ENCODE data around the gene TTLL11. TPM values are rescaled to one million over a fixed set of nuclear protein-coding genes. Genes with fewer than 3 reads are reported as not detected.

The TTLL11 gene
- total RNA-seq, 1 experiment from 2014 or later = 2.3 TPM

DNA sequence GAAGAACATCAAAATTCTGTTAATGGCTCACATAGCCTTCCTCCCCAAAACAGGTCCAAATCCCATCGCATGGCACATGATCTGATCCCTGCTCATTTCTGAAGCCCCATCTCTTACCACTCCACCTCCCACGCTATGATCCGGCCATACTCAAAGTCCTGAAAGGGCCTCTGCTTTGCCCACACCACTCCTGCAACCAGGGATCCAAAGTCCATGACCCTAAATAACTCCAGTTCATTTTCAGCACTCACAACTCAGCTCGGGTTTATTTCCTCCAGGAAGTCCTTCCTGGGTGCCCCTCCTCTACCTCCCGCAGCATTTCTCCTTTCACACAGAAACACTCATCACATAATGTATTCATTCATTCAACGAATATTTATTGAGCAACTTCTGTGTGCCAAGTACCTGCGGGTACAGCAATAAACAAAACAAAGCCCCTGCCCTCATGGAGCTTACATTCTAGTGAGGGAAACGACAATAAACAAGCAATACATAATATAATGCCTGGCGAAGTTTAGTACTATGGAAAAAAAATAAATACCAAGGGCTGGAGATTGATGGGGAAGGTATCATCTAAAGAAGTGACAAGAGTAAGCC lies 2.7 kb downstream of the TTLL11 start:
- Histone ChIP-seq H3K4me2 (no peak overlapping the region), H3K9me3 (ENCODE audit: insufficient read depth, low read depth) (no peaks in the 10 kb centered on the region), H3K27ac (no peak overlapping the region), H3K36me3 (ENCODE audit: low read depth) (no peaks in the 10 kb centered on the region), H3K79me2 (ENCODE audit: low read depth) (peaks cover 19% of the 10 kb centered on the region), H3K4me1 (replicated peaks; ENCODE audit: insufficient read depth) (peaks cover 8% of the 10 kb centered on the region), H3F3A (ENCODE audit: insufficient read depth, low read depth) (0 out of 2 replicates have a peak, but pooled peaks cover 7% of the 10 kb centered on the region), H4K20me1 (ENCODE audit: insufficient read depth) (peaks cover 7% of the 10 kb centered on the region; the same call in 1 of the 2 replicates), H3K9me2 (ENCODE audit: insufficient read depth) (no peaks in the 10 kb centered on the region), H3K4me3 (no peak overlapping the region), H2AFZ (no peak overlapping the region), H3K27me3 (ENCODE audit: insufficient read depth, low read depth) (peaks cover 12% of the 10 kb centered on the region; the same call in 1 of the 2 replicates)
- CTCF ChIA-PET = no interaction called here
- POLR2A ChIA-PET (ENCODE audit: unreplicated experiment) = no interaction called here
- intact Hi-C loops (cut with micrococcal nuclease; ENCODE audit: unreplicated experiment) = loop anchor here (10.0 kb wide), 1 partner anchor 396 kb away; no protein-coding TSS in a partner anchor
- DNase-seq = peak in 1 of 2 experiments; percentile 5
- no TSS peak for BruUV-seq (replicated peaks)
- TF ChIP-seq, protein P1, sequence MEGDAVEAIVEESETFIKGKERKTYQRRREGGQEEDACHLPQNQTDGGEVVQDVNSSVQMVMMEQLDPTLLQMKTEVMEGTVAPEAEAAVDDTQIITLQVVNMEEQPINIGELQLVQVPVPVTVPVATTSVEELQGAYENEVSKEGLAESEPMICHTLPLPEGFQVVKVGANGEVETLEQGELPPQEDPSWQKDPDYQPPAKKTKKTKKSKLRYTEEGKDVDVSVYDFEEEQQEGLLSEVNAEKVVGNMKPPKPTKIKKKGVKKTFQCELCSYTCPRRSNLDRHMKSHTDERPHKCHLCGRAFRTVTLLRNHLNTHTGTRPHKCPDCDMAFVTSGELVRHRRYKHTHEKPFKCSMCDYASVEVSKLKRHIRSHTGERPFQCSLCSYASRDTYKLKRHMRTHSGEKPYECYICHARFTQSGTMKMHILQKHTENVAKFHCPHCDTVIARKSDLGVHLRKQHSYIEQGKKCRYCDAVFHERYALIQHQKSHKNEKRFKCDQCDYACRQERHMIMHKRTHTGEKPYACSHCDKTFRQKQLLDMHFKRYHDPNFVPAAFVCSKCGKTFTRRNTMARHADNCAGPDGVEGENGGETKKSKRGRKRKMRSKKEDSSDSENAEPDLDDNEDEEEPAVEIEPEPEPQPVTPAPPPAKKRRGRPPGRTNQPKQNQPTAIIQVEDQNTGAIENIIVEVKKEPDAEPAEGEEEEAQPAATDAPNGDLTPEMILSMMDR (conservative IDR thresholded peaks at IDR 0.05) = no peak
- TF ChIP-seq EZH2 (IDR thresholded peaks at IDR 0.05; ENCODE audit: low read depth) = no peak

DNA sequence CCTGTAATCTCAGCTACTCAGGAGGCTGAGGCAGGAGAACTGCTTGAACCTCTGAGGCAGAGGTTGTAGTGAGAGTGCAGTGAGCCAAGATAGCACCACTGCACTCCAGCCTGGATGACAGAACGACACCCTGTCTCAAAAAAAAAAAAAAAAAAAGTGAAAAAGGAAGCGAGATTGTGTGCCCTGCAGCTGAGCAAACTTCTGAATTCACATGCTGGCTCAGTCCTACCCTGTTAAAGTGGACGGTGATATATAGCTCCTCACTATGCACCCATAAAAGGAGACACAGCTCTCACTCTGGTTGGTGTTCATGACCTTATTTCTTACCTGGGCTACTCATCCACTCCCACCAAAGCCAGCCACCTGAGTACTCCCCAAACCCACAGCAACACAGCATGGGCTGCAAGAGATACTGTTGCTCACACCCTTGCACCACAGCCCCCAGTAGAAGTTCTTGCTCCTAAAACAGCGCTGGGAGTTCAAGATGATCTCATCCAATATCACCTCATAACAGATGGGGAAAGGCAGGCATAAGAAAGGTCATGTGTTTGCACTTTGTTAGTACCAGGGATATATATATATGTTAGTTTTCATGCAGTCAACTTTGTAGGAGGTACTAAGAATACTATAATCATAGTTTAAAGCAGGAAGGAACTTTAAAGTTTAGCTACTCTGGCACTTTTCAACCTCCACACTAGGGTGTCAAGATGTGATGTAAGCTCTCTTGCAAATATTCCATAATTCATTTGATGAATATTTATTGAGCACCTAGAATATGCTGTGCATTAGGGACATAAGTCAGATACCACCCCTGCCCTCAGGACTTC lies 4.0 kb downstream of the TTLL11 start:
- Histone ChIP-seq H4K20me1 (ENCODE audit: insufficient read depth) (peaks cover 7% of the 10 kb centered on the region; the same call in 1 of the 2 replicates), H2AFZ (no peak overlapping the region), H3K9me3 (ENCODE audit: insufficient read depth, low read depth) (no peaks in the 10 kb centered on the region), H3K27ac (no peak overlapping the region), H3F3A (ENCODE audit: insufficient read depth, low read depth) (0 out of 2 replicates have a peak, but pooled peaks cover under 1% of the 10 kb centered on the region), H3K4me3 (no peak overlapping the region), H3K9me2 (ENCODE audit: insufficient read depth) (no peaks in the 10 kb centered on the region), H3K79me2 (ENCODE audit: low read depth) (peaks cover 19% of the 10 kb centered on the region), H3K27me3 (ENCODE audit: insufficient read depth, low read depth) (peaks cover 3% of the 10 kb centered on the region; the same call in 1 of the 2 replicates), H3K4me1 (replicated peaks; ENCODE audit: insufficient read depth) (peaks cover 8% of the 10 kb centered on the region), H3K36me3 (ENCODE audit: low read depth) (no peaks in the 10 kb centered on the region), H3K4me2 (no peak overlapping the region)
- BruUV-seq (replicated peaks) = no TSS peak
- ChIA-PET POLR2A (ENCODE audit: unreplicated experiment) (no interaction called here), CTCF (interaction anchor here (0.7 kb wide), 1 partner anchor 11 kb away, joined by 13 read pairs; no protein-coding TSS in a partner anchor)
- intact Hi-C loops (cut with micrococcal nuclease; ENCODE audit: unreplicated experiment) = no loop called here
- TF ChIP-seq EZH2 (IDR thresholded peaks at IDR 0.05; ENCODE audit: low read depth) = no peak
- TF ChIP-seq, protein P1 (conservative IDR thresholded peaks at IDR 0.05) = no peak
- DNase-seq = peak in 1 of 2 experiments; percentile 28

DNA sequence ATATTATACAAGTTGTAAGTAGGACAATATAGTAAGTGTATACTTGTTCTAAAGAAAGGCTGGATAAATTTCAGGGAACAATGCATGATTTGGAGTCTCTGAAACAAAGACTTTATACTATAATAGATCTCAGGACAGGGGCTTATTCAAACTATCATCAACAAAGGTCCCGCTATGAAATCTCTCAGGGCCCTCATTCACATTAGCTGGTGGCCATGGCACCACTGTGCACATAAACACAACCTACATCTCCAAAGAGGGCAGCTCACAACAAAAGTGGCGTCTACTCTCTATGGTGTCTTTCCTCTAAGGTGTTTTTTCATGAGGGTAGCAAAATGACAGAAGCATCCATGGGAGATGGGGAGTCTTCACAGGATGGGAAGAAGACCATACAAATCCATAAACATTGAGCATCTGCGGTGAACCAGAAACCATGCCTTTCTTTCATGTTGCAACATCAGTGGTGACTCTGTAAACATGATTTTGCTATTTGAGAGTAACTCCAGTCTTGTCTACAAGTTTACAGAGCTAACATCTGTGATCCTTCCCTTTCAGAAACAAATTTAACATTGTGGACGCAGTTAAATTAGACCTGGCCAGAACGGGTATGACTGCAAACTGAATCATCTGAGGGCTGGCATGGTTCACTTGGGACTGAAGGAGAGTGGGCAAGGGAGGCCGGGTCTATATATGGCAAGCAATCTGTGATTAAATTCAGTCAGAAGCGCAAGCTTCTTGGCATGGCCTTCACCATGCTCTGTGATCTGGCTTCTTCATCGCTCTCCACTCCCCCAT lies 5.5 kb downstream of the TTLL11 start:
- peaks cover 7% of the 10 kb centered on the region; the same call in 1 of the 2 replicates for H4K20me1 ChIP-seq (ENCODE audit: insufficient read depth)
- no peak overlapping the region for H3K4me3 ChIP-seq
- H3K27ac ChIP-seq = no peak overlapping the region
- H3K9me2 ChIP-seq (ENCODE audit: insufficient read depth) = no peaks in the 10 kb centered on the region
- H3K27me3 ChIP-seq (ENCODE audit: insufficient read depth, low read depth) = no peaks in the 10 kb centered on the region
- ChIA-PET CTCF (no interaction called here), POLR2A (ENCODE audit: unreplicated experiment) (no interaction called here)
- H3F3A ChIP-seq (ENCODE audit: insufficient read depth, low read depth) = no peaks in the 10 kb centered on the region
- peaks cover 18% of the 10 kb centered on the region for H3K79me2 ChIP-seq (ENCODE audit: low read depth)
- intact Hi-C loops (cut with micrococcal nuclease; ENCODE audit: unreplicated experiment) = no loop called here
- H3K9me3 ChIP-seq (ENCODE audit: insufficient read depth, low read depth) = no peaks in the 10 kb centered on the region
- BruUV-seq (replicated peaks) = no TSS peak
- TF ChIP-seq, protein P1 (conservative IDR thresholded peaks at IDR 0.05) = no peak
- TF ChIP-seq EZH2 (IDR thresholded peaks at IDR 0.05; ENCODE audit: low read depth) = no peak
- peak in 1 of 2 experiments; percentile 17 for DNase-seq
- H3K4me1 ChIP-seq (replicated peaks; ENCODE audit: insufficient read depth) = peaks cover 8% of the 10 kb centered on the region
- H3K4me2 ChIP-seq = no peak overlapping the region
- no peaks in the 10 kb centered on the region for H3K36me3 ChIP-seq (ENCODE audit: low read depth)
- no peak overlapping the region for H2AFZ ChIP-seq

Data from PC-9 (cell line).